ENCODE data around the gene CHIA. TPM values are rescaled to one million over a fixed set of nuclear protein-coding genes. Genes with fewer than 3 reads are reported as not detected.
A peak's percentile ranks its signal among the peaks of the same experiment; 100 is the strongest.
"Not testable (repeated sequence)": the region's sequence is repeated elsewhere in the genome, so short reads cannot be mapped to it uniquely, and the experiment has no call there.

The CHIA gene
- total and polyA plus RNA-seq, 9 of the 15 experiments (the other 6 are each of a cell fraction or from before 2014, with no cell fraction given) = not detected

DNA sequence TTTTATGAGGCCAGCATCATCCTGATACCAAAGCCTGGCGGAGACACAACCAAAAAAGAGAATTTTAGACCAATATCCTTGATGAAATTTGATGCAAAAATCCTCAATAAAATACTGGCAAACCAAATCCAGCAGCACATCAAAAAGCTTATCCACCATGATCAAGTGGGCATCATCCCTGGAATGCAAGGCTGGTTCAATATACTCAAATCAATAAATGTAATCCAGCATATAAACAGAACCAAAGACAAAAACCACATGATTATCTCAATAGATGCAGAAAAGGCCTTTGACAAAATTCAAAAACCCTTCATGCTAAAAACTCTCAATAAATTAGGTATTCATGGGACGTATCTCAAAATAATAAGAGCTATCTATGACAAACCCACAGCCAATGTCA, 48.2 kb downstream of the CHIA start:
- H2AFZ ChIP-seq (ENCODE audit: low read depth, low read length); CTCF ChIA-PET (ENCODE audit: low intra/inter-chr PET ratio); DNase-seq (ENCODE audit: extremely low read depth in 1 of 4, low spot score in 3 of 4); H3K4me1 ChIP-seq (replicated peaks in 1 of 2; ENCODE audit: control insufficient read depth in 2 of 2, insufficient read depth in 2 of 2, low read length in 2 of 2); H3K9ac ChIP-seq (ENCODE audit: insufficient read depth in 1 of 2, low read depth in 2 of 2, low read length in 2 of 2); H3K27me3 ChIP-seq (ENCODE audit: control insufficient read depth in 2 of 2, insufficient read depth in 2 of 2, low read length in 2 of 2); FAIRE-seq; H3K36me3 ChIP-seq (ENCODE audit: control insufficient read depth, insufficient read depth, low read length); H3K4me2 ChIP-seq (ENCODE audit: insufficient read depth, low read length); H4K20me1 ChIP-seq (replicated peaks; ENCODE audit: control insufficient read depth, insufficient read depth, low read length); POLR2A ChIA-PET; H3K79me2 ChIP-seq (ENCODE audit: control insufficient read depth, insufficient read depth, low read length); ATAC-seq; H3K9me1 ChIP-seq (ENCODE audit: control insufficient read depth, insufficient read depth, low read length); H3K27ac ChIP-seq (ENCODE audit: extremely low read depth, low read depth, low read length); BruUV-seq (replicated peaks); H3K9me3 ChIP-seq (replicated peaks; ENCODE audit: control insufficient read depth, insufficient read depth, low read depth, low read length); in situ Hi-C loops (cut with MboI); H3K4me3 ChIP-seq: not testable (repeated sequence)
- TF ChIP-seq ZNF324 (CRISPR knock-in tag; IDR thresholded peaks at IDR 0.05) = peak; percentile 93
- WGBS (ENCODE audit: insufficient coverage, low coverage, missing lambda C conversion rate) = 0% methylated on average over 2 of the region's 2 CpGs
- intact Hi-C loops (cut with micrococcal nuclease) = loop anchor here (10.0 kb wide), 1 partner anchor 304 kb away; no protein-coding TSS in a partner anchor

DNA sequence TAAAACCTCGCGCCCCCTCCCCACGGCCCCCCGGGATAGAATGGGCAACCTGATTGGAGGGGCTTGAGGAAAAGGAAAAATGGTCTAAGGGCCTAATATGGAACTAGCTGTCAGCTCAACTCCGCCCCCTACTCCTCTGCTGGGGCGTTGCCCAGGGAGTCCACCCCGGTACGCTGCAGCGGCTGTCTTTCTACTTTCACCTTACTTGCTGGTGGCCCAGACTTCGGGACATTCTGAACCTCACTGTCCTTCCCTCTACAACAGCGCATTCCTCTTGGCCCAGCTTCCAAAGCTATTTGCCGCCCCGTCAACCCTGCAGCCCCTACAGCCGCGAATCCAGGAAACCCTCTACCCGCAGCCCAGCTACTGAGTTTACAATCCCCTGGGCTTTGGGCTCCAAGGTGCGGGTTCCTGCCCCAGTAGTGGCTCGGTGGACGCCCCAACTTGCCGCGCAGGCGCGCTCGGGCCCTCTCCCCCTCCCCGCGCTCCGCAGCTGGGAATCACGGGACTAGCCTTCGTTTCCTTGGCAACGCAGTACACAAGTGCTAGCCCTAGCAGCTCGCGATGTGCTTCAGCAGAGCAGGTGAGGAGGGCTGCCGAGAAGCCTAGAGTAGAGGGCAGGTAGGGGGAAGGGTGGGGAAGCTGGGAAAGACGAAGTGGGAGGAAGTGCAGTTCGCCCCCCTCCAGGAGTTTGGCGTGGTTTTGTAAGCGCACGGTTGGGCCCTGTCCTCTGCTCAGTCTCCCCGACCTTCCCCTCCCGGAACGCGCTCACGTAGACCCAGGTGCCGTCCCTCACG, 55.6 kb downstream of the CHIA start:
- in situ Hi-C loops (cut with MboI) (no loop called here), intact Hi-C loops (cut with micrococcal nuclease) (loop anchor here (5.0 kb wide), 1 partner anchor 124 kb away; no protein-coding TSS in a partner anchor)
- TF ChIP-seq ZNF165 (CRISPR knock-in tag; IDR thresholded peaks at IDR 0.05; ENCODE audit: borderline replicate concordance) (no peak), PTTG1 (tag; IDR thresholded peaks at IDR 0.05; ENCODE audit: low read depth) (no peak), SIX5 (IDR thresholded peaks at IDR 0.05; ENCODE audit: borderline replicate concordance in 1 of 2, insufficient read depth in 1 of 2, low read depth in 1 of 2, low read length in 2 of 2) (no peak), SPI1 (IDR thresholded peaks at IDR 0.05; ENCODE audit: borderline replicate concordance, low read depth, low read length) (no peak), CTBP1 (IDR thresholded peaks at IDR 0.05; ENCODE audit: borderline replicate concordance) (0 out of 2 replicates have a peak, but pooled peaks have one; percentile 47), PHF8 (IDR thresholded peaks at IDR 0.05; ENCODE audit: borderline replicate concordance, low read length) (peak; percentile 43; the same call in 1 of the 2 replicates), SRF (CRISPR knock-in tag; IDR thresholded peaks at IDR 0.05) (peak in 1 of 2 experiments; percentile 90; a peak in 2 of 4 replicates), ERF (CRISPR knock-in tag; IDR thresholded peaks at IDR 0.05) (no peak), HNRNPH1 (optimal IDR thresholded peaks at IDR 0.05; ENCODE audit: low read depth, low read length) (no peak), MYC (IDR thresholded peaks at IDR 0.05; ENCODE audit: low read depth, low read length) (no peak), MYC (CRISPR knock-in tag; IDR thresholded peaks at IDR 0.05; ENCODE audit: borderline replicate concordance, low read depth) (no peak), SNIP1 (IDR thresholded peaks at IDR 0.05; ENCODE audit: low read depth) (no peak)
- TF ChIP-seq, protein P1, sequence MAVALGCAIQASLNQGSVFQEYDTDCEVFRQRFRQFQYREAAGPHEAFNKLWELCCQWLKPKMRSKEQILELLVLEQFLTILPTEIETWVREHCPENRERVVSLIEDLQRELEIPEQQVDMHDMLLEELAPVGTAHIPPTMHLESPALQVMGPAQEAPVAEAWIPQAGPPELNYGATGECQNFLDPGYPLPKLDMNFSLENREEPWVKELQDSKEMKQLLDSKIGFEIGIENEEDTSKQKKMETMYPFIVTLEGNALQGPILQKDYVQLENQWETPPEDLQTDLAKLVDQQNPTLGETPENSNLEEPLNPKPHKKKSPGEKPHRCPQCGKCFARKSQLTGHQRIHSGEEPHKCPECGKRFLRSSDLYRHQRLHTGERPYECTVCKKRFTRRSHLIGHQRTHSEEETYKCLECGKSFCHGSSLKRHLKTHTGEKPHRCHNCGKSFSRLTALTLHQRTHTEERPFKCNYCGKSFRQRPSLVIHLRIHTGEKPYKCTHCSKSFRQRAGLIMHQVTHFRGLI (CRISPR knock-in tag; IDR thresholded peaks at IDR 0.05) = no peak

More for the DNA sequence above, 55.6 kb downstream of the CHIA start:
- H3K9me1 ChIP-seq (ENCODE audit: control insufficient read depth, insufficient read depth, low read length) = no peaks in the 10 kb centered on the region
- no peaks in the 10 kb centered on the region for H3K9me3 ChIP-seq (replicated peaks; ENCODE audit: control insufficient read depth, insufficient read depth, low read depth, low read length)
- ChIA-PET POLR2A (interaction anchor here (0.7 to 1.0 kb wide), 3 partner anchors 19 to 982 kb away, joined by 3 to 4 read pairs (median 4); no protein-coding TSS in a partner anchor), CTCF (ENCODE audit: low intra/inter-chr PET ratio) (no interaction called here)
- peak overlapping the region; percentile 17 to 86; a peak in 3 of 4 replicates for H3K9ac ChIP-seq (ENCODE audit: insufficient read depth in 1 of 2, low read depth in 2 of 2, low read length in 2 of 2)
- no peaks in the 10 kb centered on the region for H3K36me3 ChIP-seq (ENCODE audit: control insufficient read depth, insufficient read depth, low read length)
- WGBS (ENCODE audit: insufficient coverage, low coverage, missing lambda C conversion rate) = 9% methylated on average over 45 of the region's 45 CpGs
- ATAC-seq (peak; percentile 99), FAIRE-seq (peak; percentile 54), DNase-seq (ENCODE audit: extremely low read depth in 1 of 4, low spot score in 3 of 4) (peak; percentile 86 to 94 (median 87))
- peak overlapping the region; percentile 85 for H3K4me2 ChIP-seq (ENCODE audit: insufficient read depth, low read length)
- no peak overlapping the region for H3K27ac ChIP-seq (ENCODE audit: extremely low read depth, low read depth, low read length)
- peaks cover 0 to 7% of the 10 kb centered on the region in 2 experiments; a peak in 3 of 5 replicates for H3K4me1 ChIP-seq (replicated peaks in 1 of 2; ENCODE audit: control insufficient read depth in 2 of 2, insufficient read depth in 2 of 2, low read length in 2 of 2)
- BruUV-seq (replicated peaks) = no TSS peak
- H3K4me3 ChIP-seq = peak overlapping the region; percentile 42
- H3K27me3 ChIP-seq (ENCODE audit: control insufficient read depth in 2 of 2, insufficient read depth in 2 of 2, low read length in 2 of 2) = peaks cover 0 to 15% of the 10 kb centered on the region in 2 experiments; a peak in 1 of 5 replicates
- H2AFZ ChIP-seq (ENCODE audit: low read depth, low read length) = peak overlapping the region; percentile 93
- no peaks in the 10 kb centered on the region for H4K20me1 ChIP-seq (replicated peaks; ENCODE audit: control insufficient read depth, insufficient read depth, low read length)
- H3K79me2 ChIP-seq (ENCODE audit: control insufficient read depth, insufficient read depth, low read length) = no peaks in the 10 kb centered on the region
